ENCODE data around the gene PHYKPL. TPM values are rescaled to one million over a fixed set of nuclear protein-coding genes. Genes with fewer than 3 reads are reported as not detected.

The PHYKPL gene
- polyA plus RNA-seq, 1 donor from 2014 or later, result 16.9 TPM

- H4K20me1 ChIP-seq (ENCODE audit: insufficient read depth), result no peaks in the 10 kb centered on the region
- H3K27me3 ChIP-seq (ENCODE audit: insufficient read depth, low read depth, low read length), result no peaks in the 10 kb centered on the region
These were observed 19.7 kb upstream of the PHYKPL start for GRCh38 chr5:178252258-178252657.

DNA sequence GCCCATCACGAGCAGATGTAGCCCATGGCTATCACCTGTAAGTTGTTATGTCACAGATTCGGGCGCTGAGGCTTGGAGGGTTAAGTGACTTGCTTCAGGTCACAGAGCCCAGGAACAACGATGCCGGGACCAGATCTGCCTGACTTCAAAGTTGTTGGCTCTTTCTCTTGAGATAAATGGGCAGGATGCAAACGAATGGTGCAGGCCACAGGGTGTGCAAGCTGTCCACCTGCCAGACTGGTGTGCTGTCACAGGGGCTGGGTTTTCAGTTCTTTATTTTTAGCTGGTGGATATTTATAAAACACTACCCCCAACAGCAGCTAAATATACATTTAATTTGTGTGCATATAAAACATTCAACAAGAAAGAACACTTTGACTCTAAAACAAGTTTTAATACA is 17.7 kb upstream of the PHYKPL start:
- H3K4me3 ChIP-seq (ENCODE audit: low read length), result no peak overlapping the region
- H2AFZ ChIP-seq (ENCODE audit: low read depth, low read length), result no peak overlapping the region
- no peak overlapping the region for H3K9ac ChIP-seq (ENCODE audit: low read length)
- H3K9me3 ChIP-seq (ENCODE audit: low read length), result no peaks in the 10 kb centered on the region
- H3K4me2 ChIP-seq (ENCODE audit: low read length), result no peak overlapping the region
- H4K20me1 ChIP-seq (ENCODE audit: insufficient read depth), result no peaks in the 10 kb centered on the region
- TF ChIP-seq CTCF (IDR thresholded peaks at IDR 0.05; ENCODE audit: poor library complexity, severe bottlenecking) (no peak), TAF1 (IDR thresholded peaks at IDR 0.05; ENCODE audit: low read depth) (no peak), EP300 (conservative IDR thresholded peaks at IDR 0.05; ENCODE audit: poor library complexity, severe bottlenecking) (no peak), EZH2 (IDR thresholded peaks at IDR 0.05; ENCODE audit: borderline replicate concordance, insufficient read depth, low read length, poor library complexity, severe bottlenecking) (no peak), RAD21 (conservative IDR thresholded peaks at IDR 0.05) (no peak), SMC3 (conservative IDR thresholded peaks at IDR 0.05; ENCODE audit: poor library complexity) (no peak), POLR2AphosphoS5 (IDR thresholded peaks at IDR 0.05) (no peak), MXI1 (conservative IDR thresholded peaks at IDR 0.05; ENCODE audit: poor library complexity, severe bottlenecking) (no peak)
- TF ChIP-seq, protein P1, sequence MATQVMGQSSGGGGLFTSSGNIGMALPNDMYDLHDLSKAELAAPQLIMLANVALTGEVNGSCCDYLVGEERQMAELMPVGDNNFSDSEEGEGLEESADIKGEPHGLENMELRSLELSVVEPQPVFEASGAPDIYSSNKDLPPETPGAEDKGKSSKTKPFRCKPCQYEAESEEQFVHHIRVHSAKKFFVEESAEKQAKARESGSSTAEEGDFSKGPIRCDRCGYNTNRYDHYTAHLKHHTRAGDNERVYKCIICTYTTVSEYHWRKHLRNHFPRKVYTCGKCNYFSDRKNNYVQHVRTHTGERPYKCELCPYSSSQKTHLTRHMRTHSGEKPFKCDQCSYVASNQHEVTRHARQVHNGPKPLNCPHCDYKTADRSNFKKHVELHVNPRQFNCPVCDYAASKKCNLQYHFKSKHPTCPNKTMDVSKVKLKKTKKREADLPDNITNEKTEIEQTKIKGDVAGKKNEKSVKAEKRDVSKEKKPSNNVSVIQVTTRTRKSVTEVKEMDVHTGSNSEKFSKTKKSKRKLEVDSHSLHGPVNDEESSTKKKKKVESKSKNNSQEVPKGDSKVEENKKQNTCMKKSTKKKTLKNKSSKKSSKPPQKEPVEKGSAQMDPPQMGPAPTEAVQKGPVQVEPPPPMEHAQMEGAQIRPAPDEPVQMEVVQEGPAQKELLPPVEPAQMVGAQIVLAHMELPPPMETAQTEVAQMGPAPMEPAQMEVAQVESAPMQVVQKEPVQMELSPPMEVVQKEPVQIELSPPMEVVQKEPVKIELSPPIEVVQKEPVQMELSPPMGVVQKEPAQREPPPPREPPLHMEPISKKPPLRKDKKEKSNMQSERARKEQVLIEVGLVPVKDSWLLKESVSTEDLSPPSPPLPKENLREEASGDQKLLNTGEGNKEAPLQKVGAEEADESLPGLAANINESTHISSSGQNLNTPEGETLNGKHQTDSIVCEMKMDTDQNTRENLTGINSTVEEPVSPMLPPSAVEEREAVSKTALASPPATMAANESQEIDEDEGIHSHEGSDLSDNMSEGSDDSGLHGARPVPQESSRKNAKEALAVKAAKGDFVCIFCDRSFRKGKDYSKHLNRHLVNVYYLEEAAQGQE (IDR thresholded peaks at IDR 0.05; ENCODE audit: borderline replicate concordance), result no peak
- no peaks in the 10 kb centered on the region for H3K27me3 ChIP-seq (ENCODE audit: insufficient read depth, low read depth, low read length)
- no peaks in the 10 kb centered on the region for H3F3A ChIP-seq (ENCODE audit: insufficient read depth, low read length, poor library complexity, severe bottlenecking)
- H3K27ac ChIP-seq (ENCODE audit: low read length), result no peak overlapping the region
- no peaks in the 10 kb centered on the region for H3K36me3 ChIP-seq (ENCODE audit: insufficient read depth, low read length)
- H3K9me2 ChIP-seq (ENCODE audit: insufficient read depth, low read length), result no peaks in the 10 kb centered on the region
- H3K79me2 ChIP-seq (replicated peaks; ENCODE audit: insufficient read depth, low read length), result no peaks in the 10 kb centered on the region

More at GRCh38 chr5:178252258-178252657, 19.7 kb upstream of the PHYKPL start:
- H3K79me2 ChIP-seq (replicated peaks; ENCODE audit: insufficient read depth, low read length), result no peaks in the 10 kb centered on the region
- H2AFZ ChIP-seq (ENCODE audit: low read depth, low read length), result no peak overlapping the region
- no peak overlapping the region for H3K9ac ChIP-seq (ENCODE audit: low read length)
- no peak overlapping the region for H3K4me2 ChIP-seq (ENCODE audit: low read length)
- TF ChIP-seq RAD21 (conservative IDR thresholded peaks at IDR 0.05), result no peak
- TF ChIP-seq, protein P1 (IDR thresholded peaks at IDR 0.05; ENCODE audit: borderline replicate concordance), result no peak
- no peak for TF ChIP-seq MXI1 (conservative IDR thresholded peaks at IDR 0.05; ENCODE audit: poor library complexity, severe bottlenecking)
- no peak for TF ChIP-seq CTCF (IDR thresholded peaks at IDR 0.05; ENCODE audit: poor library complexity, severe bottlenecking)
- no peak for TF ChIP-seq EP300 (conservative IDR thresholded peaks at IDR 0.05; ENCODE audit: poor library complexity, severe bottlenecking)
- TF ChIP-seq TAF1 (IDR thresholded peaks at IDR 0.05; ENCODE audit: low read depth), result no peak
- no peak for TF ChIP-seq SMC3 (conservative IDR thresholded peaks at IDR 0.05; ENCODE audit: poor library complexity)
- no peak for TF ChIP-seq POLR2AphosphoS5 (IDR thresholded peaks at IDR 0.05)
- no peak for TF ChIP-seq EZH2 (IDR thresholded peaks at IDR 0.05; ENCODE audit: borderline replicate concordance, insufficient read depth, low read length, poor library complexity, severe bottlenecking)
- no peak overlapping the region for H3K27ac ChIP-seq (ENCODE audit: low read length)
- H3F3A ChIP-seq (ENCODE audit: insufficient read depth, low read length, poor library complexity, severe bottlenecking), result no peaks in the 10 kb centered on the region
- no peaks in the 10 kb centered on the region for H3K36me3 ChIP-seq (ENCODE audit: insufficient read depth, low read length)
- H3K4me3 ChIP-seq (ENCODE audit: low read length), result no peak overlapping the region
- H3K9me2 ChIP-seq (ENCODE audit: insufficient read depth, low read length), result no peaks in the 10 kb centered on the region
- no peaks in the 10 kb centered on the region for H3K9me3 ChIP-seq (ENCODE audit: low read length)

All from neural cell (in vitro differentiated cells).